ENCODE results near the gene STRIP2.

Gene STRIP2

DNA sequence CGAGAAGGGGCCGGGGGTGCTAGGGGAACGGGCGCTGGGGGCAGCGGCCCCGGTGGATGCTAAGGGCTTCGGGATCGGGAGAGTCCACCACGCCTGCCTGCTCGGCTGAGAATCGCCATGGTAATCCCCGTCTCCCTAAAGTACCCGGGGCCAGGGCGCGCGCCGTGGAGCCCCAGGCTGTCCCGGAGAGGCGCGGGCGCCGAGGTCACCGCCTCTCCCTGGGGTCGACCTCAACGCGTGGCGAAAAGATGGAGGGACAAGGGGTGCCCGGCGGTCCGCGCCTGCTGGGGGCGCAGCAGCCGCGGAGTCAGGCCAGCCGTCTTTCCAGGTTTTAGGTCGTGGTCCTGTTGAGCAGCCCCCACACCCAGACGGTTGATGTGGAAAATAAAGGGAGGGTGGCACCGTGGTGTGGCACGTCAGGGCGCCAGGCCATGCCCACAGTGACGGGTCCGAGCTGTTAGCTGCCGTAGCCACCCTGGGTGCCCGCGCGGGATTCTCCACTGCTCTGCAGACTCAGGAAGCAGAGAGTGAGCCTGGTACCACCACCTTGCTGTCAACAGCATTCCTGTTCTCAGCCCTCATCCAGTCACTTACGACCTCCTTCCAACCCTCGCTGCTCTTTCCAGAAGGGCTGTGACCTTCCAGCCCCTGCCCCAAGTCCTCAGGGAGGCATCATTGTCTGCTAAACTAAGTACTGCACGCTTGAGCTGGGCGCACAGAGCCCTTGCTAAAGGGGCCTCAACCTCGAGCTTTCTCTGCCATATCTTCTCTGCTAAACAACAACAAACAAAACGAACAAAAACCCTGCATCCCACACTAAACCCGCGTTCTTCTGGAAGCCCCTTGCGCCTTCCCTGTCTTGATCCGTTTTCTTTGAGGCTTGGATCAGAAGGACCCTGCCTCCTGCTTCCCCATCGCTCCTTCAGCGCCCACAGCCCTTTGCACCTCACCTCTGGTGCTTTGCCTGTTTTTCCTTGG lies 68.8 kb downstream of the STRIP2 start:
- TF ChIP-seq CTCF (IDR thresholded peaks at IDR 0.05; ENCODE audit: control extremely low read depth, extremely low read depth, low read depth, missing control alignments) = no peak
- peak; percentile 48 for DNase-seq (ENCODE audit: extremely low spot score)
- CTCF ChIA-PET = interaction anchor here (0.8 to 1.1 kb wide), 2 partner anchors 39 to 127 kb away, joined by 3 read pairs; no protein-coding TSS in a partner anchor
- POLR2A ChIA-PET = no interaction called here

DNA sequence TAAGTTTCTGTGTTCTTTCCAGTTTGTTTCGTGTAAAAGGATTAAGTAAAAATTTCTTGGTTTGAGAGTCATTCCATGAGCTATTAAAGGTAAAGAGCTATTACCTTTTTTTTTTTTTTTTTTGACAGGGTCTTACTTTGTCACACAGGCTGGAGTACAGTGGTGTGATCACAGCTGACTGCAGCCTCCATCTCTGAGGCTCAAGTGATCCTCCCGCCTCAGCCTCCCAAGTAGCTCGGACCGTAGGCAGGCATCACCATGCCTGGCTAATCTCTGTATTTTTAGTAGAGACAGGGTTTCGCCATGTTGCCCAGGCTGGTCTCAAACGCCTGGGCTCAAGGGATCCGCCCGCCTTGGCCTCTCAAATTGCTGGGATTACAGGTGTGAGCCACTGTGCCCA lies 69.5 kb downstream of the STRIP2 start:
- POLR2A ChIA-PET = no interaction called here
- no peak for DNase-seq (ENCODE audit: extremely low spot score)
- CTCF ChIA-PET = interaction anchor here (0.8 to 1.1 kb wide), 2 partner anchors 38 to 127 kb away, joined by 3 read pairs; no protein-coding TSS in a partner anchor
- no peak for TF ChIP-seq CTCF (IDR thresholded peaks at IDR 0.05; ENCODE audit: control extremely low read depth, extremely low read depth, low read depth, missing control alignments)

GRCh38 chr7:129512192-129512591 lies 78.0 kb downstream of the STRIP2 start:
- no peak for DNase-seq (ENCODE audit: extremely low spot score)
- no peak for TF ChIP-seq CTCF (IDR thresholded peaks at IDR 0.05; ENCODE audit: control extremely low read depth, extremely low read depth, low read depth, missing control alignments)
- CTCF ChIA-PET = no interaction called here
- POLR2A ChIA-PET = no interaction called here

DNA sequence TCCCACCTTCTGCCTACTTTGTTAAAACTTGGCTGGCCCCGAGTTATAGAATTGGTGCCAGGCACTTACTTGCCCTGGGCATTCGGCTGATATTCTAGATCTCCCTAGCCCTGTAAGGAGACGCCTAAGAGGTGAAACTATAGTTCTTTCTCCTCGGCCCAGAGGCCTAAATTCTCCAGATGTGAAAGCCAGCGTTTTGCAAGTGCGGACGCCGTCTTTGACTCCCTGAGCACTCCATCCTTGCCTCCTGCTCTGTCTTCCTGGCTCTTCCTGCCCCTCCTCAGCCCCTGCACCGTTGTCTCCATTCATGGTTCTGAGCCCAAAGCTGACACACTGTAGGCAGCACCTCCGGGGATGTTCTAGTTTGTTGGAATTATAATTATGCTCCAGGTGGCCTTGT lies 79.3 kb downstream of the STRIP2 start:
- DNase-seq (ENCODE audit: extremely low spot score) = no peak
- ChIA-PET CTCF (interaction anchor here (1.3 kb wide), 1 partner anchor 7 kb away, joined by 3 read pairs; no protein-coding TSS in a partner anchor), POLR2A (no interaction called here)
- TF ChIP-seq CTCF (IDR thresholded peaks at IDR 0.05; ENCODE audit: control extremely low read depth, extremely low read depth, low read depth, missing control alignments) = no peak

- ChIA-PET CTCF (interaction anchor here (1.0 to 2.1 kb wide), 3 partner anchors 9 to 21 kb away, joined by 3 to 5 read pairs (median 3); no protein-coding TSS in a partner anchor), POLR2A (no interaction called here)
- no peak for TF ChIP-seq CTCF (IDR thresholded peaks at IDR 0.05; ENCODE audit: control extremely low read depth, extremely low read depth, low read depth, missing control alignments)
- DNase-seq (ENCODE audit: extremely low spot score) = no peak
Measured at GRCh38 chr7:129514683-129515082, 80.5 kb downstream of the STRIP2 start.

DNA sequence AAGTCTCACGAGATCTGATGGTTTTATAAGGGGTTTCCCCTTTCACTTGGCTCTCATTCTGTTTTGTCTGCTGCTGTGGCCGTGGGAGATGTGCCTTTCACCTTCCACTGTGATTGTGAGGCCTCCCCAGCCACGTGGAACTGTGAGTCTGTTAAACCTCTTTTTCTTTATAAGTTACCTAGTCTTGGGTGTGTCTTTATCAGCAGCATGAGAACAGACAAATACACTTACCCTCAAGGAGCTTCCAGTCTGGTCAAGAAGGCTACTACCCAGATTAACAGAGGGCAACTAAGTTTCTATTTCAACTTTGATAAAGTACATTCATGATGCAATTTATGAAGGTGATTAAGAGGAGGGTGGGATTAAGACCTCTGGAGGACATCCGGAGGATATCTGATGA lies 81.1 kb downstream of the STRIP2 start:
- TF ChIP-seq CTCF (IDR thresholded peaks at IDR 0.05; ENCODE audit: control extremely low read depth, extremely low read depth, low read depth, missing control alignments) = no peak
- ChIA-PET POLR2A (no interaction called here), CTCF (interaction anchor here (1.0 to 2.1 kb wide), 2 partner anchors 9 to 22 kb away, joined by 3 to 5 read pairs; no protein-coding TSS in a partner anchor)
- no peak for DNase-seq (ENCODE audit: extremely low spot score)

Measured in GM10248 (cell line).